ENCODE measurements around the gene BCKDK.

The BCKDK gene

DNA sequence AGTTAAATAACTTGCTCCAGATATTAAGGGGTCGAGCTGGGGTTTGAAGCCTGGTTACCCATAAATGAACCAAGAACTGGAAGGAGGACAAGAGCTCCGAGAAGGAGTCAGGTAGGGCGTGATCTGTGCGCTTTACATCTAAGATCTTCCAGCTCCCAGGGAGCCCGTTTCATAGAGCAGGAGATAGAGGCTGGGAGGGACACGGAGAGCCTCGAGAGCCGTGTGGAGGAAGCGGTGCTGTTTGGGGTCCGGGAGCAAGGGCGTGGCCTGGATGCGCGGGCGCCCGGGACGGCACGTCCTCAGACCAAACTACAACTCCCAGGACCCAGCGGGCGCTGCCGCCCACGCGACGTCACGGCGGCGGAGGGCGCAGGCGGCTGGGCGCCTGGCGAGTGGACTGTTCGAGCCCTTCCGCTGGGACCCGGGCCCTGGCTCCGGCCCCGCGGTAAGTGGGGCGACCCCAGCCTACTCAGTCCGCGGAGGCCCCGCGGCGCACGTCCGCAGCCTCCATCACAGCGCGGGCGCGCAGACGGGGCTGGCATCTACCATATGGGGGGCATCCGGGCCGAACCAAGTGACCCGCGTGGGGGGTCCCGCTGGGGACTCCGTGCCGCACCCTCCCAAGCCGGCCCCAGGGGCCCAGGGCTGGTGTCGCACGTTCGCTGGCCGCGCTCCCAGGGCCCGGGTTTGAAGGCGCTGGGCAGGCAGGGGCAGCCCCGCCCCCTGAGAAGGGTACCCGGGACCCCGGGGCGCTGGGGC lies at the start of gene BCKDK:
TSS of gene BCKDK (plus strand) at position 352 of the 759 bp plus-strand sequence. CDS start 838 bp downstream, outside the sequence.
- peak; percentile 81 to 93 (median 89) for DNase-seq

- DNase-seq: no peak
Observed at GRCh38 chr16:31061126-31061812, 46.9 kb upstream of the BCKDK start.

DNA sequence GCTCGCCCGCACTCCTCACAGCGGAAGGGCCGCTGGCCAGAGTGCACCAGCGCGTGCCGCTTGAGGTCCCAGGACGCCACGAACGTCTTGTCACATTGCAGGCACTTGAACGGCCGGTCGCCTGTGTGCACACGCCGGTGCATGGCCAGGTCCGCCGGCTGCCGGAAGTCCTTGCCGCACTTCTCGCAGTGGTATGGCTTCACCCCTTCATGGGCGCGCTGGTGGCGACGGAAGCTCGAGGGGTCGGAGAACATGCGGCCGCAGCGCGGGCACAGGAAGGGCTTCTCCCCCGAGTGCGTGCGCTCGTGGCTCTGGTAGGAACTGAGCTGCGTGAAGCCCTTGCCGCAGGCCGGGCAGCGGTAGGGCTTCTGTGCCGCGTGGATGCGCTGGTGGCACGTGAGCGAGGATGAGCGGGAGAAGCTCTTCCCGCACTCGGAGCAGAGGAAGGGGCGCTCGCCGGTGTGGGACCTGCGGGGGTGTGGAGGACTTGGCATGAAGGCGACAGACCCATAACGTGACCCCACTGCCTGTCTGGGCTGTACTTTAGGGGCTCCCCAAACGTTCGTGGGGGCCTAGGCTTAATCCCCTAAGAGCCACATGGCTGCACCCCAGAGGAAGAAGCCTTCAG lies 46.3 kb upstream of the BCKDK start:
- no peak for DNase-seq

- no peak for DNase-seq
Observed at GRCh38 chr16:31063495-31063842, 44.7 kb upstream of the BCKDK start.

- DNase-seq: no peak
Observed at GRCh38 chr16:31063843-31064611, 44.2 kb upstream of the BCKDK start.

DNA sequence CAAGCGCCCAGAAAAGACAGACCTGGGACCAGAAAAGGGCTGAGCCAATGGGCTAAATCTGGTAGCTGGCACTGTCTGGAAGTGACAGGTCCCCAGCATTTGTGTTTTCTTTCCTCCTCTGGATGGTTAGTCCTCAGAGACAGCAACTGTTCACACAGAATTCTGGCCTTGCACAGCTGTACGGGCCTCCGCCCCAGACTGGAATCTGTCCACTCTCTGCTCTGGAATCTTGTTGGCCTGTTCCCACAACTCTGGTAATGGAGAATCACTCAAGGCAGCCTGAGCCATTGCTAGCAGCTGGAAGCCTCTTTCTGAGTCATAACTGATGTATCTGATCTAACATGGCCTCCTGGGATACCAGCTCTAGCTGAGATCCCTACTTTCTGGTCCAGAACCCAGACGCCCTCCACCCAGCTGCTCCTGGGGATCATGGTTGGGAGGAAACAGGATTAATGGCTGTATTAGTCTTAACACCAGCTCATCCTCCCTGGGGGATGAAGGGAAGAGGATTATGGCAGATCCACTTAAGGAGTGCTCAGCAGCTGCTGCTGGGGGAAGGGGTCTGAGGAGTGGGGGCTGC lies 43.2 kb upstream of the BCKDK start:
- no peak for DNase-seq

GRCh38 chr16:31067342-31067741 lies 40.8 kb upstream of the BCKDK start:
- no peak for DNase-seq

DNA sequence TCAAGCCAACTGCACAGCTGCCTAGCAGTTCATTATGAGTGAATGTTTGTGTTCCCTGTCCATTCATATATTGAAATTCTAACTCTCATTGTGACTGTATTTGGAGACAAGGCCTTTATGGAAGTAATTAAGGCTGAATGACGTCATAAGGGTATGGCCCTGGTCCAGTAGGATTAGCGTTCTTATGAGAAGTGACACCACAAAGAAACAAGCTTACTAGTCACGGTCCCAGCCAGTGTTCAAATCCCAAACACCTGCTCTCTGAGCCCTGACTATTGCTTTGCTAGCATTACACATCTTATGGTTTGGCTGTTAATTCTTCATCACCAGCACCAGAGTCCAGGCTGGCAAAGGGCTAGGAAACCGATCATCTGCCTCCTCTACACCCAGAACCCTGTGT lies 36.3 kb upstream of the BCKDK start:
- DNase-seq: peak; percentile 33 to 58 (median 47)

- DNase-seq: peak in 2 of 3 donors; percentile 32 to 43
Observed at GRCh38 chr16:31072540-31073141, 35.5 kb upstream of the BCKDK start.

- DNase-seq: peak; percentile 96 to 98 (median 96)
Observed at GRCh38 chr16:31073142-31073969, 34.8 kb upstream of the BCKDK start.

- peak; percentile 99 to 100 (median 100) for DNase-seq
Observed at GRCh38 chr16:31073970-31074813, 34.0 kb upstream of the BCKDK start, which contains the start of the genes ZNF646 and ZNF668. Gene ZNF646 (plus strand): TSS chr16:31074422. CDS start chr16:31076325, 1,903 bp downstream. Gene ZNF668 (minus strand): TSS chr16:31074240. CDS start chr16:31064459, 9,781 bp downstream.

DNA sequence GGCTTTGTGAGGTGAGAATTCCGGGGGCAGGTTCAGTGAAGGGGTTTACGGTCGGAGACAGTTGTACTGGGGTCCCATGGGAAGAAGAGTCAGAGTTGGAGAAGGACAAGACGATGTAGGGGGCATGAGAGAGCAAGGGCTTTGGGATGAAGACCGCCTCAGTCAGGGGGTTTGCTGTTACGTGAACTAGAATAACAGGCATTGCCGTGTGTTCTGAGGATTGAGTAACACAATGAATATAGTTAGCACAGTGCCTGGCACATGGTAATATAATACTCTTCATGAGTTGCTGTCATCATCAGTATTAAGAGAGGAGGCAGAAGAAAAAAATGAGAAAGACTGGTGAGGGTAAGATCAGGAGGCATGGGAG lies 33.4 kb upstream of the BCKDK start:
- DNase-seq: no peak

GRCh38 chr16:31076319-31076718 lies 31.9 kb upstream of the BCKDK start:
- DNase-seq: no peak

GRCh38 chr16:31077024-31077423 lies 31.2 kb upstream of the BCKDK start:
- DNase-seq: no peak

DNA sequence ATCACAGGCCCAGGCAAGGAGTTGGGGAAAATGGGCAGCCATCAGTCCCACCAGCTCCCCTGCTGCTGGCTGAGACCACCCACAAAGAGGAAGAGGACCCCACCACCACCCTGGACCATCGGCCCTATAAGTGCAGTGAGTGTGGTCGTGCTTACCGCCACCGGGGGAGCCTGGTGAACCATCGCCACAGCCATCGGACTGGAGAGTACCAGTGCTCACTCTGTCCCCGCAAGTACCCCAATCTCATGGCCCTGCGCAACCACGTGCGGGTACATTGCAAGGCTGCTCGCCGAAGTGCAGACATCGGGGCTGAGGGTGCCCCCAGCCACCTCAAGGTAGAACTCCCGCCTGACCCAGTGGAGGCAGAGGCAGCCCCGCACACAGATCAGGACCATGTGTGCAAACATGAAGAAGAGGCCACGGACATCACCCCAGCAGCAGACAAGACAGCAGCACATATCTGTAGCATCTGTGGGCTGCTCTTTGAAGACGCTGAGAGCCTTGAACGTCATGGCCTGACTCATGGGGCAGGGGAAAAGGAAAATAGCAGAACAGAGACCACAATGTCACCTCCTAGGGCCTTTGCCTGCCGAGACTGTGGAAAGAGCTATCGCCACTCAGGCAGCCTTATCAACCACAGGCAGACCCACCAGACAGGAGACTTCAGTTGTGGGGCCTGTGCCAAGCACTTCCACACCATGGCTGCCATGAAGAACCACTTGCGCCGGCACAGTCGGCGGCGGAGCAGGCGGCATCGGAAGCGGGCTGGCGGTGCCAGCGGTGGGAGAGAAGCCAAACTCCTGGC lies 30.4 kb upstream of the BCKDK start:
- no peak for DNase-seq

- no peak for DNase-seq
Observed at GRCh38 chr16:31078597-31079341, 29.4 kb upstream of the BCKDK start.

DNA sequence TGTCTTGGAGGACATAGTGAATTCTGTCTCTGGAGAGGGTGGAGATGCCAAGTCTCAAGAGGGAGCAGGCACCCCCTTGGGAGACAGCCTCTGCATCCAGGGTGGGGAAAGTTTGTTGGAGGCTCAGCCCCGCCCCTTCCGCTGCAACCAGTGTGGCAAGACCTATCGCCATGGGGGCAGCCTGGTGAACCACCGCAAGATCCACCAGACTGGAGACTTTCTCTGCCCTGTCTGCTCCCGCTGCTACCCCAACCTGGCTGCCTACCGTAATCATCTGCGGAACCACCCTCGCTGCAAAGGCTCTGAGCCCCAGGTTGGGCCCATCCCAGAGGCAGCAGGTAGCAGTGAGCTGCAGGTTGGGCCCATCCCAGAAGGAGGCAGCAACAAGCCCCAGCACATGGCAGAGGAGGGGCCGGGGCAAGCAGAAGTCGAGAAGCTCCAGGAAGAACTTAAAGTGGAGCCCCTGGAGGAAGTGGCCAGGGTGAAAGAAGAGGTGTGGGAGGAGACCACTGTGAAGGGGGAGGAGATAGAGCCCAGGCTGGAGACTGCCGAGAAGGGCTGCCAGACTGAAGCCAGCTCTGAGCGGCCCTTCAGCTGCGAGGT lies 28.7 kb upstream of the BCKDK start:
- DNase-seq: peak in 1 of 3 donors; percentile 15

DNA sequence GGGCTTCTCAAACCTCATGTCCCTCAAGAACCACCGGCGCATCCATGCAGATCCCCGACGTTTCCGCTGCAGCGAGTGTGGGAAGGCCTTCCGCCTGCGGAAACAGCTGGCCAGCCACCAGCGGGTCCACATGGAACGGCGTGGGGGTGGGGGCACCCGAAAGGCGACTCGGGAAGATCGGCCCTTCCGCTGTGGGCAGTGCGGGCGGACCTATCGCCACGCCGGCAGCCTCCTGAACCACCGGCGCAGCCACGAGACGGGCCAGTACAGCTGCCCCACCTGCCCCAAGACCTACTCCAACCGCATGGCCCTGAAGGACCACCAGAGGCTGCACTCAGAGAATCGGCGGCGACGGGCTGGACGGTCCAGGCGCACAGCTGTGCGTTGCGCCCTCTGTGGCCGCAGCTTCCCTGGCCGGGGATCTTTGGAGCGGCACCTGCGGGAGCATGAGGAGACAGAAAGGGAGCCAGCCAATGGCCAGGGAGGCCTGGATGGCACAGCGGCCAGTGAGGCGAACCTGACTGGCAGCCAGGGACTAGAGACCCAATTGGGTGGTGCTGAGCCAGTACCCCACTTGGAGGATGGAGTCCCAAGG lies 28.1 kb upstream of the BCKDK start:
- no peak for DNase-seq
